ENCODE data around the gene HOXA4. TPM values are rescaled to one million over a fixed set of nuclear protein-coding genes. Genes with fewer than 3 reads are reported as not detected.

Gene HOXA4
- total and polyA plus RNA-seq, 4 experiments from 2014 or later, result 0.19 to 0.30 TPM; not detected in 2

DNA sequence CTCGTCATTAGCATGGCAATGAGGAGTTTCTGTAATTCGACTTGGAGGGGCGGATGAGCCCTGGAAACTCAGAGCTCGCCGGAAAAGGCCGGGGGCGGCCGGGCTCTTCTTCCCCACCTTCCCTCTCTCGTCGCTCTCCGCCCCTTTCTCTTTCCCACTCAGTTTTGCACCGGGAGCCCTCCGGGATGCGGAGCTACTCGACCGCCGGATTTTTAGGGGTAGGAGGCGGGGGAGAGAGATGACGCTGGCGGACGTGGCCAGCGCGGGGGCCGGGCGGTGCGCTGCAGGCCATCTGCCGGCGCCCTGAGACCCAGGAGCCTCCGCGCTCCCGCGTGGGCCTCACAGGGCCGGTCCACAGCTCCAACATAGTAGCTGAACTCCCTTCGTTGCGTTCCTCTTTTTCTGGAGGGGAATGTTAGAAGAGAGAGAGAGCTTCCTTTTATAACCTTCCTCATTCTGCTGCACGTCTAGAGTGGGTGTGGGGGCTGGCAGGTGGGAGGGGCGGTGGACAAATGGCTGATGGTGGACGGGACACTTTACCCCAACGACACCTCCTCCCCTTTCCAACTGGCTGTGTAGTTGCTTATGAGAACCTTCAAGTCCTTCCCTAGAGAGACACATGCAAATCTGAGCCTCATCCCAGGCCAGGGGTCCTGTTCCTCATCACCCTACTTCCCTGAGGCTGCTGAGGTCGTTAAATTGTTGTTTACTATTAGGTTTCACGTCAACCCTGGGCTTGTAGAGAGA, 33.6 kb downstream of the HOXA4 start:
- peak overlapping the region; percentile 36 for H3K27ac ChIP-seq (ENCODE audit: low read depth, low read length)
- H3K27ac Mint-ChIP-seq, result peak overlapping the region in 5 of 7 donors; percentile 15 to 76 (median 42)
- intact Hi-C loops (cut with micrococcal nuclease), result loop anchor here (1.0 to 5.0 kb wide), 2 partner anchors 65 to 233 kb away; partner anchors contain the start of gene SKAP2
- H3K9me3 Mint-ChIP-seq, result peaks cover 0 to 3% (median 0%) of the 10 kb centered on the region in 8 donors
- CTCF ChIA-PET (ENCODE audit: partially characterized antibody), result interaction anchor here (1.4 kb wide), 1 partner anchor 11 kb away, joined by 4 read pairs; no protein-coding TSS in a partner anchor
- H3K27me3 Mint-ChIP-seq, result peaks cover 35 to 61% of the 10 kb centered on the region in 2 donors
- peak overlapping the region; percentile 86 to 96 (median 93) for H3K4me3 Mint-ChIP-seq
- H3K4me3 ChIP-seq (ENCODE audit: low read length in 2 of 2), result peak overlapping the region; percentile 73 to 84
- no peaks in the 10 kb centered on the region for H3K9me3 ChIP-seq (ENCODE audit: control insufficient read depth in 1 of 2, low read length in 2 of 2)
- DNase-seq, result no peak
- peaks cover 13 to 49% (median 30%) of the 10 kb centered on the region in 4 donors for H3K4me1 Mint-ChIP-seq
- POLR2A ChIA-PET (ENCODE audit: partially characterized antibody), result interaction anchor here (1.1 to 1.9 kb wide), 2 partner anchors 34 to 233 kb away, joined by 4 to 6 read pairs; partner anchors contain the start of genes HOXA4 and SKAP2
- H3K4me1 ChIP-seq (ENCODE audit: insufficient read depth, low read length), result peaks cover 23% of the 10 kb centered on the region
- no peaks in the 10 kb centered on the region for H3K36me3 ChIP-seq (ENCODE audit: insufficient read depth, low read length)
- peaks cover 18 to 30% of the 10 kb centered on the region in 2 donors for H3K36me3 Mint-ChIP-seq
- H3K27me3 ChIP-seq (ENCODE audit: insufficient read depth, low read length), result peaks cover 13% of the 10 kb centered on the region

DNA sequence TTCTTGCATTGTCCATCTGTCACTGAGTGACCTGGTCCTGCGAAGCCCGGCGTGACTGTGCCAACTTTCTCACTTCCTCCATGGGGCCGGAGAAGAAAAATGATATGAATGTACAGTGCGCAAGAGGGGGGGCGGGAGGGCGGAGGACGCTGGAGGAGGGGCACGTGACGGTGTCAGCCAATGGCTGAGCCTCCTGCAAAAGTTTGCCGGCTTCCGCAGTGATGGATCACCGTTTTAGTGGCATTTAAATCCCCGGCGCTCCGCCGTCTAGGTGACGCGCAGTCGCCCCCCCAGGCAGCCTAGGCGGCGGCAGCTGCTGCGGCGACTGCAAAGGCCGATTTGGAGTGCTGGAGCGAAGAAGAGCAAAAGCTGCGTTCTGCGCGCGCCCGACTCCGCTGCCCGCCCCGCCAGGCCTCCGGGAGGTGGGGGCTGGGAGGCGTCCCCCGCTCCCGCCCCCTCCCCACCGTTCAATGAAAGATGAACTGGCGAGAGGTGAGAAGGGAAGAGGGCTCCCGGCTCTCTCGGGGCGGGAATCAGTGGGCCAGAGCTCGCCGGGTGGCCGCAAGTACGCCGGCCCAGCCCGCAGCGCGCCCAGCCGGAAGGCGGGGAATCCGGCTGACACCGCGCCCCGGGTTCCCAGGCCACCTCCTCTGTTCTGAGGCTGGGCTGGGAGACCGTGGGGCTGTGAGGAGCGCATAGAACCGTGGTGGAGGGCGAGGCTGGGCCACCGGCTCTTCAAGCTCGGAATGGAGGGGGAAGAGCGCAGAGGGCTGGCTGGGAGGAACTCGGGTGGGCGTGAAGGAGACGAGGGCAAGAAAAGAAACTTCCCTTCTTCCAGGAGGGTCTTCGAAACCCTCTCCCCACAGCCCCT, 34.4 kb downstream of the HOXA4 start, which contains the start of gene HOXA1:
HOXA1 (minus strand) TSS at position 104 of the 871 bp plus-strand sequence; CDS start at position 16, 88 bp downstream.
- Histone ChIP-seq H3K27me3 (ENCODE audit: insufficient read depth, low read length) (peaks cover 5% of the 10 kb centered on the region), H3K4me3 (ENCODE audit: low read length in 2 of 2) (peak within 1 kb of the TSS; percentile 73 to 84), H3K36me3 (ENCODE audit: insufficient read depth, low read length) (no peaks in the 10 kb centered on the region), H3K4me1 (ENCODE audit: insufficient read depth, low read length) (peaks cover 23% of the 10 kb centered on the region), H3K9me3 (ENCODE audit: control insufficient read depth in 1 of 2, low read length in 2 of 2) (no peaks in the 10 kb centered on the region), H3K27ac (ENCODE audit: low read depth, low read length) (peak within 1 kb of the TSS; percentile 36)
- DNase-seq, result peak; percentile 71 to 81 (median 74)
- peak within 1 kb of the TSS; percentile 86 to 96 (median 93) for H3K4me3 Mint-ChIP-seq
- peaks cover 33 to 61% of the 10 kb centered on the region in 2 donors for H3K27me3 Mint-ChIP-seq
- intact Hi-C loops (cut with micrococcal nuclease), result loop anchor here (1.0 to 5.0 kb wide), 2 partner anchors 66 to 232 kb away; partner anchors contain the start of gene SKAP2
- CTCF ChIA-PET (ENCODE audit: partially characterized antibody), result interaction anchor here (1.4 kb wide), 1 partner anchor 10 kb away, joined by 4 read pairs; no protein-coding TSS in a partner anchor
- POLR2A ChIA-PET (ENCODE audit: partially characterized antibody), result interaction anchor here (1.1 to 1.9 kb wide), 2 partner anchors 35 to 232 kb away, joined by 4 to 6 read pairs; partner anchors contain the start of genes HOXA4 and SKAP2
- H3K27ac Mint-ChIP-seq, result peak within 1 kb of the TSS; percentile 67 to 90 (median 87)
- peaks cover 16 to 24% of the 10 kb centered on the region in 2 donors for H3K36me3 Mint-ChIP-seq
- peaks cover 11 to 46% (median 28%) of the 10 kb centered on the region in 4 donors for H3K4me1 Mint-ChIP-seq
- peaks cover 0 to 3% (median 0%) of the 10 kb centered on the region in 8 donors for H3K9me3 Mint-ChIP-seq

DNA sequence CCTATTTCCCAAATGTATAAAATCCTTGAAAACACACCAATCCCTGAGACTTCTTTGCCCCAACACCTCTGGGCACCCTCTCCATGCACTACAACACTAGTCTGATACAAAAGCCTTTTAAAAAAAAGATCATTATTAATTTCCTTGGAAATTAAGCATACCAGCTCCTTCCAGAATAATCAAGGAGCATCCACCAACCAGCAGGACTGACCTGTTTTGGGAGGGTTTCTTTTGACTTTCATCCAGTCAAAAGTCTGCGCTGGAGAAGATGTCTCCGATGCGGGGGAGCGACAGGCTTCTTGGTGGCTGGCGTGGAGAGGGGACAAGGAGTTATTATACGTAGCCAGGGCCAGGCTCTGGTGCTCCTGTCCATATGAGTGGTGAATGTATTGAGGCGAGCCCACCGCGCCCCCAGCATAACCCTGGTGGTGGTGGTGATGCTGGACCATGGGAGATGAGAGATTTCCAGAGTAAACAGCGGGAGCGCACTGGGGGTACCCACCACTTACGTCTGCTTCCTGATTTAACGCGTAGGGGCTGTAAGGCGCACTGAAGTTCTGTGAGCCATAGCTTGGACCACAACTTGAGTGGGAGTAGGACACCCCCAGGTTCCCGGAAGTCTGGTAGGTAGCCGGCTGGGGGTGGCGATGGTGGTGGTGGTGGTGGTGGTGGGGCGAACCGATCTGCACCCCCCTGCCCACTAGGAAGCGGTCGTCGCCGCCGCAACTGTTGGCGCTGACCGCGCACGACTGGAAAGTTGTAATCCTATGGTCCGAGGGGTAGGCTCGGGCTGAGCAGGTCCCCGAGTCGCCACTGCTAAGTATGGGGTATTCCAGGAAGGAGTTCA, 35.3 kb downstream of the HOXA4 start:
- intact Hi-C loops (cut with micrococcal nuclease), result loop anchor here (5.0 kb wide), 1 partner anchor 67 kb away; no protein-coding TSS in a partner anchor
- H3K4me3 ChIP-seq (ENCODE audit: low read length in 2 of 2), result peak overlapping the region in 1 of 2 donors; percentile 84
- peaks cover 3% of the 10 kb centered on the region for H3K27me3 ChIP-seq (ENCODE audit: insufficient read depth, low read length)
- H3K27ac ChIP-seq (ENCODE audit: low read depth, low read length), result no peak overlapping the region
- H3K4me1 ChIP-seq (ENCODE audit: insufficient read depth, low read length), result peaks cover 23% of the 10 kb centered on the region
- ChIA-PET CTCF (ENCODE audit: partially characterized antibody) (interaction anchor here (1.2 kb wide), 1 partner anchor 412 kb away, joined by 3 read pairs; no protein-coding TSS in a partner anchor), POLR2A (ENCODE audit: partially characterized antibody) (no interaction called here)
- peaks cover 40 to 62% of the 10 kb centered on the region in 2 donors for H3K27me3 Mint-ChIP-seq
- no peaks in the 10 kb centered on the region for H3K36me3 ChIP-seq (ENCODE audit: insufficient read depth, low read length)
- peak in 1 of 5 donors; percentile 12 for DNase-seq
- H3K27ac Mint-ChIP-seq, result peak overlapping the region in 6 of 7 donors; percentile 11 to 90 (median 71)
- H3K9me3 ChIP-seq (ENCODE audit: control insufficient read depth in 1 of 2, low read length in 2 of 2), result no peaks in the 10 kb centered on the region
- H3K4me3 Mint-ChIP-seq, result peak overlapping the region; percentile 86 to 96 (median 93)
- H3K9me3 Mint-ChIP-seq, result peaks cover 0 to 3% (median 0%) of the 10 kb centered on the region in 8 donors
- peaks cover 11 to 46% (median 28%) of the 10 kb centered on the region in 4 donors for H3K4me1 Mint-ChIP-seq
- H3K36me3 Mint-ChIP-seq, result peaks cover 12 to 15% of the 10 kb centered on the region in 2 donors

DNA sequence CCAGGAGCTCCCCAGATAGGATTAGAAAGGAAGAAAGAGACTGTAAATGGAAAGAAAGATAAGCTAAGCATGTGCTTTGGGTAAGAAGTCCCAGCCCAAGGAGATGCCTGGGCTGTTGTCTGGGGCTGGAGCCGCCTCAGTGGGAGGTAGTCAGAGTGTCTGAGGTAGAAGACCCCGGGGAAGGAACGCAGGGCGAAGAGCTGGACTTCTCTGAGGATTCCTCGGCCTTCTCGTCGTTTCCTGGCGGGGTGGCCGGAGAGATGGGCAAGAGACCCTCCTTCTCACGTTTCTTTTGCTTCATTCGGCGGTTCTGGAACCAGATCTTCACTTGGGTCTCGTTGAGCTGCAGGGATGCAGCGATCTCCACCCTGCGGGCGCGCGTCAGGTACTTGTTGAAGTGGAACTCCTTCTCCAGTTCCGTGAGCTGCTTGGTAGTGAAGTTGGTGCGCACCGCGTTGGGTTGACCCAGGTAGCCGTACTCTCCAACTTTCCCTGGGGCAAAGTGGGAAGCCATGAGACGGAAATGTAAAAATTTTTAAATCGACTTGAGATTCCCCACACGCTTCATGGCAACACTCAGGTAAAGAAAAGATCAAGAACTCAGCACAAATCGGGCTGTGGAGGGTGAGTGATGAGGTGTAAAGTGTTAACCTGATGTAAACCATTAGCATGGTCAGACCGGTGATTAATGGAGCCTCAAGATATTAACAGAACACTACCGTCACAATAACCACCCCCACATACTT, 36.1 kb downstream of the HOXA4 start:
- POLR2A ChIA-PET (ENCODE audit: partially characterized antibody), result no interaction called here
- peaks cover 45 to 67% of the 10 kb centered on the region in 2 donors for H3K27me3 Mint-ChIP-seq
- H3K27me3 ChIP-seq (ENCODE audit: insufficient read depth, low read length), result peaks cover 3% of the 10 kb centered on the region

DNA sequence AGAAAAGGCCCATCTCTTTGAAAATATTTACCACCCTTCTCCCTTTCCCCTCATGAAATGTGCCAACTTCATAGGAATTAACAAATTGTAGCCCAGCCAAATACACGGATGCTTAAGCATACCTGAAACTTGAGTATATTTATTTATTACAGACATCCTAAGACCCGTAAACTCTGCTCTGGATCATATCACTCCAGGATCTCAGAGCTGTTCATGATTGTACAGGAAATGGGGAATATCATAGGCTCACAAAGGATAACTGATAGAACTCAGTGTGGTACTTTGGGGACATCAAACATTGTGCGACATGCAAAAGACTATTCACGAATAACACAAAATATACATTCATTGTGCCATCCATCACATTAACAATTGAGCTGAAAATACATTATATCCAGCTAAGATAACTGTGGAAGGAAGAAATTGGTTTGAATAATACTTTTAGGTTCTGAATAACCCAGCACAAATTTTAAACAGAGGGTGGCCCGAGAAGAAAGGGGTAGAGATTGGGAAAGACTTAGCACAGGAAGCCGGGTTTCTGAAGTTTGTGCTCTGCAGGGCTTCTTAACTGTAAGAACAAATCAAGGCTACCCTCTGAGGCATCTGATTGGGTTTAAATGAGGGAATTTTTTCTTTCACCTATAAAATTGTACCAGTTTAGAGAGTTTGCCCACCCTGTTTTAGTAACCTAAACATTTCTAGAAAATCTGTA, 37.2 kb downstream of the HOXA4 start:
- Histone ChIP-seq H3K27me3 (ENCODE audit: insufficient read depth, low read length) (peaks cover 12% of the 10 kb centered on the region), H3K4me1 (ENCODE audit: insufficient read depth, low read length) (peaks cover 27% of the 10 kb centered on the region), H3K9me3 (ENCODE audit: control insufficient read depth in 1 of 2, low read length in 2 of 2) (no peaks in the 10 kb centered on the region), H3K36me3 (ENCODE audit: insufficient read depth, low read length) (no peaks in the 10 kb centered on the region), H3K4me3 (ENCODE audit: low read length in 2 of 2) (no peak overlapping the region), H3K27ac (ENCODE audit: low read depth, low read length) (no peak overlapping the region)
- Mint-ChIP-seq H3K36me3 (peaks cover 0 to 6% of the 10 kb centered on the region in 2 donors), H3K9me3 (peaks cover 0 to 3% (median 0%) of the 10 kb centered on the region in 8 donors), H3K27me3 (peaks cover 53 to 65% of the 10 kb centered on the region in 2 donors), H3K27ac (no peak overlapping the region), H3K4me3 (peak overlapping the region in 3 of 8 donors; percentile 3 to 53 (median 16)), H3K4me1 (peaks cover 10 to 38% (median 23%) of the 10 kb centered on the region in 4 donors)
- CTCF ChIA-PET (ENCODE audit: partially characterized antibody), result interaction anchor here (1.4 kb wide), 1 partner anchor 68 kb away, joined by 3 read pairs; no protein-coding TSS in a partner anchor
- POLR2A ChIA-PET (ENCODE audit: partially characterized antibody), result no interaction called here
- intact Hi-C loops (cut with micrococcal nuclease), result no loop called here
- no peak for DNase-seq

More for the DNA sequence above, 36.1 kb downstream of the HOXA4 start:
- Mint-ChIP-seq H3K9me3 (peaks cover 0 to 1% (median 0%) of the 10 kb centered on the region in 8 donors), H3K27ac (peak overlapping the region in 3 of 7 donors; percentile 5 to 75 (median 31)), H3K4me3 (peak overlapping the region; percentile 61 to 96 (median 93)), H3K36me3 (peaks cover 7 to 10% of the 10 kb centered on the region in 2 donors), H3K4me1 (peaks cover 11 to 44% (median 27%) of the 10 kb centered on the region in 4 donors)
- Histone ChIP-seq H3K36me3 (ENCODE audit: insufficient read depth, low read length) (no peaks in the 10 kb centered on the region), H3K9me3 (ENCODE audit: control insufficient read depth in 1 of 2, low read length in 2 of 2) (no peaks in the 10 kb centered on the region), H3K4me1 (ENCODE audit: insufficient read depth, low read length) (peaks cover 23% of the 10 kb centered on the region), H3K27ac (ENCODE audit: low read depth, low read length) (no peak overlapping the region), H3K4me3 (ENCODE audit: low read length in 2 of 2) (no peak overlapping the region)
- CTCF ChIA-PET (ENCODE audit: partially characterized antibody), result interaction anchor here (1.2 kb wide), 1 partner anchor 411 kb away, joined by 3 read pairs; no protein-coding TSS in a partner anchor
- intact Hi-C loops (cut with micrococcal nuclease), result loop anchor here (5.0 kb wide), 1 partner anchor 68 kb away; no protein-coding TSS in a partner anchor
- no peak for DNase-seq
